Thyroid gland (tissue), 4 donors: ENCODE results near the gene PPP1R9A.

Source experiments
- POLR2A ChIP-seq, 2 donors: fragments of 450-650 bp; IDR thresholded peaks; one replicate each; pipeline ENCODE4 v1.6.1; 2017; ENCODE audit warnings: antibody characterized with exemption in 2 of 2, mild to moderate bottlenecking in 2 of 2, moderate library complexity in 1 of 2
- TF ChIP-seq, protein P1 (sequence below), 6 experiments: fragments of 200-600 bp in 3 of 6; fragments of 450-650 bp in 3 of 6; sonication (generic) in 3 of 6; IDR thresholded peaks; one replicate each; pipeline ENCODE4 v1.5.1; 2016 to 2019; ENCODE audit warnings: antibody characterized with exemption in 6 of 6, mild to moderate bottlenecking in 2 of 6, inconsistent platforms in 1 of 6, moderate library complexity in 1 of 6

DNA sequence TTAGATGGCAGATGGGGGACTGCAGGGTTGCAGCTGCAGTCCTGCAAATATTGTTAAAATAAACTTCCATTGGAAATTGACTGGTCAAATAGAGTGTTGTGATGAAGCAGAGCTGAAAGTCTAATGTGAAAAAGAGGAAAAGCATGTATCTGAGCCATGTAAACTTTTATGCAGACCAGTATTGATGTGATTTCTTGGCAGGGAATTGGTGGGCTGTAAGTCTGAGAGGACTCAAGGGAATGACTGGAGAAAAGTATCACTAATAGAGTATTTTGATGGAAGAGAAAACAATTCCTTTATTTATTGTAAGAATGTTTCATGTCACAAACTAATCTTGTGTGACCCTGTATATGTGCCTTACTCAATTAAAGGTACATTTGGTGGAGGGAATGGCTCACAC, 155.5 kb downstream of the PPP1R9A start:
- TF ChIP-seq POLR2A (IDR thresholded peaks at IDR 0.05), result no peak
- TF ChIP-seq, protein P1, sequence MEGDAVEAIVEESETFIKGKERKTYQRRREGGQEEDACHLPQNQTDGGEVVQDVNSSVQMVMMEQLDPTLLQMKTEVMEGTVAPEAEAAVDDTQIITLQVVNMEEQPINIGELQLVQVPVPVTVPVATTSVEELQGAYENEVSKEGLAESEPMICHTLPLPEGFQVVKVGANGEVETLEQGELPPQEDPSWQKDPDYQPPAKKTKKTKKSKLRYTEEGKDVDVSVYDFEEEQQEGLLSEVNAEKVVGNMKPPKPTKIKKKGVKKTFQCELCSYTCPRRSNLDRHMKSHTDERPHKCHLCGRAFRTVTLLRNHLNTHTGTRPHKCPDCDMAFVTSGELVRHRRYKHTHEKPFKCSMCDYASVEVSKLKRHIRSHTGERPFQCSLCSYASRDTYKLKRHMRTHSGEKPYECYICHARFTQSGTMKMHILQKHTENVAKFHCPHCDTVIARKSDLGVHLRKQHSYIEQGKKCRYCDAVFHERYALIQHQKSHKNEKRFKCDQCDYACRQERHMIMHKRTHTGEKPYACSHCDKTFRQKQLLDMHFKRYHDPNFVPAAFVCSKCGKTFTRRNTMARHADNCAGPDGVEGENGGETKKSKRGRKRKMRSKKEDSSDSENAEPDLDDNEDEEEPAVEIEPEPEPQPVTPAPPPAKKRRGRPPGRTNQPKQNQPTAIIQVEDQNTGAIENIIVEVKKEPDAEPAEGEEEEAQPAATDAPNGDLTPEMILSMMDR (IDR thresholded peaks at IDR 0.05), result no peak
